SK-N-SH (cell line): ENCODE results near the gene TET1. TPM values are rescaled to one million over a fixed set of nuclear protein-coding genes. Genes with fewer than 3 reads are reported as not detected.
A peak's percentile ranks its signal among the peaks of the same experiment; 100 is the strongest.

Experiments
- CTCF ChIA-PET: fragments of 300-600, 350-600 bp; formaldehyde crosslinking; extraction: SDS; loops from one replicate; lab custom pipeline; 2021; lab: Yijun Ruan, JAX
- POLR2A ChIA-PET: fragments of 350-600 bp; sonication (Branson Sonifier 250); formaldehyde crosslinking; extraction: SDS; loops from one replicate; lab custom pipeline; 2020; ENCODE audit warnings: antibody characterized with exemption, inconsistent platforms; lab: Yijun Ruan, JAX
- DNase-seq: peaks from one replicate; pipeline ENCODE4 v3.0.0; 2012
- H2AFZ ChIP-seq: fragments of 200-600 bp; sonication (generic); 2 replicates; pipeline ENCODE4 v1.8.1; 2016; ENCODE audit warnings: antibody characterized with exemption, mild to moderate bottlenecking, low read depth
- H3F3A ChIP-seq: fragments of 200-600 bp; sonication (generic); replicated peaks from 2 replicates; pipeline ENCODE3; 2016; ENCODE audit warnings: antibody characterized with exemption, mild to moderate bottlenecking; ENCODE audit not compliant: insufficient read depth
- H3K27ac ChIP-seq, 2 experiments: fragments of 200-500 bp in 1 of 2; fragments of 200-600 bp in 1 of 2; sonication (Bioruptor generic) in 1 of 2; sonication (generic), shearing (Covaris generic) in 1 of 2; 2 replicates each; pipeline versions ENCODE4 v1.5.1 to v1.6.1; 2014 to 2016; ENCODE audit warnings: low read depth in 2 of 2, inconsistent platforms in 1 of 2, low read length in 1 of 2, mild to moderate bottlenecking in 1 of 2, mixed read lengths in 1 of 2
- H3K27me3 ChIP-seq: fragments of 200-600 bp; sonication (generic), shearing (Covaris generic); 2 replicates; pipeline ENCODE4 v1.6.1; 2016; ENCODE audit warnings: mixed run types; ENCODE audit not compliant: insufficient read depth
- H3K36me3 ChIP-seq, 2 experiments: fragments of 200-500 bp in 1 of 2; fragments of 200-600 bp in 1 of 2; sonication (Bioruptor generic) in 1 of 2; sonication (generic) in 1 of 2; replicated peaks in 1 of 2; 2 replicates each; pipeline versions ENCODE3 to v1.5.1; 2014 to 2016; ENCODE audit warnings: low read length in 1 of 2, mild to moderate bottlenecking in 1 of 2; ENCODE audit not compliant: insufficient read depth in 2 of 2, control insufficient read depth in 1 of 2
- H3K4me1 ChIP-seq, 2 experiments: fragments of 200-500 bp in 1 of 2; fragments of 200-600 bp in 1 of 2; sonication (Bioruptor generic) in 1 of 2; sonication (generic), shearing (Covaris generic) in 1 of 2; 2 replicates each; pipeline versions ENCODE4 v1.5.1 to v1.6.1; 2014 to 2016; ENCODE audit warnings: low read depth in 1 of 2, low read length in 1 of 2, mixed run types in 1 of 2; ENCODE audit not compliant: insufficient read depth in 2 of 2, control insufficient read depth in 1 of 2
- H3K4me2 ChIP-seq: fragments of 200-600 bp; sonication (generic), shearing (Covaris generic); 2 replicates; pipeline ENCODE4 v1.6.1; 2017; ENCODE audit warnings: mixed run types
- H3K4me3 ChIP-seq, 2 experiments: fragments of 200-500 bp in 1 of 2; fragments of 200-600 bp in 1 of 2; sonication (Bioruptor generic) in 1 of 2; sonication (generic), shearing (Covaris generic) in 1 of 2; 2 replicates each; pipeline versions ENCODE4 v1.5.1 to v1.8.1; 2014 to 2016; ENCODE audit warnings: low read depth in 2 of 2, inconsistent platforms in 1 of 2, low read length in 1 of 2, mild to moderate bottlenecking in 1 of 2, mixed read lengths in 1 of 2, moderate library complexity in 1 of 2
- H3K79me2 ChIP-seq: fragments of 200-600 bp; sonication (generic); 2 replicates; pipeline ENCODE4 v1.8.1; 2017; ENCODE audit warnings: mild to moderate bottlenecking; ENCODE audit not compliant: insufficient read depth
- H3K9ac ChIP-seq: fragments of 200-600 bp; sonication (generic); 2 replicates; pipeline ENCODE4 v1.6.1; 2017; ENCODE audit warnings: mixed run types
- H3K9me2 ChIP-seq: fragments of 200-600 bp; sonication (generic); 2 replicates; pipeline ENCODE4 v1.6.1; 2017; ENCODE audit warnings: mixed run types
- H3K9me3 ChIP-seq: fragments of 200-600 bp; sonication (generic); 2 replicates; pipeline ENCODE4 v1.6.1; 2017; ENCODE audit warnings: mixed run types, mild to moderate bottlenecking, moderate library complexity
- H4K20me1 ChIP-seq: fragments of 200-600 bp; sonication (generic); 2 replicates; pipeline ENCODE4 v1.6.1; 2017; ENCODE audit warnings: mild to moderate bottlenecking, mixed run types; ENCODE audit not compliant: insufficient read depth
- ELF1 ChIP-seq: IDR thresholded peaks from 2 replicates; pipeline ENCODE4 v1.4.0; 2012
- EP300 ChIP-seq, 2 experiments: IDR thresholded peaks; 2 replicates each; pipeline versions ENCODE4 v1.4.0 to v1.6.1; 2012; ENCODE audit warnings: borderline replicate concordance in 1 of 2, low read depth in 1 of 2, low read length in 1 of 2
- FOSL2 ChIP-seq: IDR thresholded peaks from 2 replicates; pipeline ENCODE4 v1.4.0; 2012; ENCODE audit warnings: low read depth, mild to moderate bottlenecking, moderate library complexity, borderline replicate concordance
- GATA2 ChIP-seq: sonication (generic); formaldehyde crosslinking; IDR thresholded peaks from 2 replicates; pipeline ENCODE4 v1.5.0; 2020; ENCODE audit warnings: mild to moderate bottlenecking, missing genetic modification reagents
- JUND ChIP-seq: IDR thresholded peaks from 2 replicates; pipeline ENCODE4 v1.4.0; 2012
- MXI1 ChIP-seq: IDR thresholded peaks from 2 replicates; pipeline ENCODE4 v1.6.1; 2012; ENCODE audit warnings: mild to moderate bottlenecking, low read depth, low read length, improper control_type of control experiment
- NFIC ChIP-seq: IDR thresholded peaks from 2 replicates; pipeline ENCODE4 v1.4.0; 2012; ENCODE audit warnings: borderline replicate concordance
- NRF1 ChIP-seq: IDR thresholded peaks from 2 replicates; pipeline ENCODE4 v1.6.1; 2012; ENCODE audit warnings: low read depth, mild to moderate bottlenecking, low read length
- POLR2AphosphoS5 ChIP-seq: IDR thresholded peaks from 2 replicates; pipeline ENCODE4 v1.6.1; 2012; ENCODE audit warnings: low read depth, low read length
- RXRA ChIP-seq: IDR thresholded peaks from 2 replicates; pipeline ENCODE4 v1.4.0; 2012; ENCODE audit warnings: low read depth, mild to moderate bottlenecking, borderline replicate concordance
- SIN3A ChIP-seq: IDR thresholded peaks from 2 replicates; pipeline ENCODE4 v1.6.1; 2012; ENCODE audit warnings: low read depth, mild to moderate bottlenecking, low read length, moderate library complexity, borderline replicate concordance
- SMC3 ChIP-seq: IDR thresholded peaks from 2 replicates; pipeline ENCODE4 v1.6.1; 2012; ENCODE audit warnings: low read depth, low read length, improper control_type of control experiment
- TCF12 ChIP-seq: IDR thresholded peaks from 2 replicates; pipeline ENCODE4 v1.4.0; 2012
- YY1 ChIP-seq: IDR thresholded peaks from 2 replicates; pipeline ENCODE4 v1.4.0; 2012; ENCODE audit warnings: low read depth, mild to moderate bottlenecking
- WGBS: methylation state at CpG from one replicate; pipeline ENCODE4 v1.1.6; 2017; ENCODE audit warnings: low lambda C conversion rate; 5-methylcytosine and 5-hydroxymethylcytosine counted together
- polyA plus RNA-seq, 3 experiments: library from polyadenylated mRNA; depleted of rRNA; stranded (reverse); fragments of >200 nt; gene quantifications; 2 replicates each; pipeline ENCODE4 v1.2.3, GENCODE V29; 2012
- TF ChIP-seq, protein P1 (sequence below): fragments of 200-600 bp; sonication (generic); IDR thresholded peaks from 2 replicates; pipeline ENCODE4 v1.6.1; 2017; ENCODE audit warnings: antibody characterized with exemption, mild to moderate bottlenecking, moderate library complexity
- TF ChIP-seq, protein P2 (sequence below): IDR thresholded peaks from 2 replicates; pipeline ENCODE4; 2012

TET1 gene
- polyA plus RNA-seq, 1 of the 3 experiments (the other 2 are of a cell fraction), result 0.38 TPM

DNA sequence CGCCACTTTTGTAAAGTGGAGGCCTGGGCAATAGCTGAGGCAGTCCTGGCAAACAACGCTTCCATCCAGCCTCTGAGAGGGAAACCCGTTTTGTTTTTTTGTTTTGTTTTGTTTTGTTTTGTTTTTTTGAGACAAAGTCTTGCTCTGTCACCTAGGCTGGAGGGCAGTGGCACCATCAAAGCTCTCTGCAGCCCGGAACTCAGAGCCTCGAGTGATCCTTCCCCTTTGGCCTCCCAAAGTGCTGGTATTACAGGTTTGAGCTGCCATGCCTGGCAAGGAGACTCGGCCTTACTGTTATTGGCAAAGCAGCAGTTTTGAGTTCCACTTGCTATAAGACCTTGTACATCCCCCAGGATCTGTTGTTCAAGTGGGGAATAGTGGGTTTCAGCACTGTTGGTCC, 22.3 kb upstream of the TET1 start (continued):
- TF ChIP-seq FOSL2 (no peak), SIN3A (no peak), RXRA (no peak)

DNA sequence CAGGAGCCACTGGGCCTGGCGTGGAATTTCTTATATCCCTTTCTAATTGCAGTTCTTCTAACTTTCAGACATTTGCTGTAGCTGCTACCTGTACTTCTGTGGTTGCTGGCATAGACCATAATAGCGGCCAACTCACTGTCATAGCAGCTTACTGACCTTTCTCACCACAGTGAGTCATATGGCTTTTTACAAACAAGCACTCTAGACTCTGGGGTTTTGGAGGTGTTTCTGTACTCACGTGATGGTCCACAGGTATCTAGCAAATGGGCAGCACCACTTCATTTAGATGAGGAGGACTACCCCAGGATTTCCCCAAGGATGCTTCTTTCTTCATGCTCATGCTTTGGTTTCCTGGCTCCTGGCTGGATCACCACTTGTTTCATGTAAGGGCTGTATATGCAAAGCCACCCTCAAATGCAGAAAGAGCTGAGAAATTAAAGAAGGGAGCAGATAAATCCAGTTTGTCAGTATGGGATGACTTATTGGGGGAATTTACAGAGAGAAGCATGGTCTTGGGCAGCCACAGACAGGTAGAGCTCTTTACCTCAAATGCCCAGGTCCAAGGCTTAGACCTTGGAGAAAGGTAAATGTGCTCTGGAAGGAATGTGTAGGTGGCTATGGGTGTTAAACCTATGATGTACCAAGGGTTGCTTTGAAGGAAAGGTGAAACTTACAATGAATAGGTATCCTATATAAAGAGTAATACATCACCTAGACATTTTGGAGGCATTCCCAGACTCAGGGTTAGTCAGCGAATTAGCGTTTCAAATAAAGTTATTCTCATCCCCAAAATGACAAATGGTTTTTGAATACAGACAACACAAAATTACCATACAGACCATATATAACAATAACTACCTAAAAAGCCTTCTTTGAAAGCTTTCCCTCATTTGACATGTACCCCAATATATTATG, 16.9 kb upstream of the TET1 start:
- no peaks in the 10 kb centered on the region for H3K9me2 ChIP-seq
- no peaks in the 10 kb centered on the region for H3K79me2 ChIP-seq
- POLR2A ChIA-PET, result no interaction called here
- 27% methylated on average over 5 of the region's 5 CpGs for whole genome bisulfite sequencing
- H3K27ac ChIP-seq, result no peak overlapping the region
- no peak for DNase-seq
- no peaks in the 10 kb centered on the region for H3F3A ChIP-seq
- no peak overlapping the region for H3K9ac ChIP-seq
- H3K4me3 ChIP-seq, result no peak overlapping the region
- no peaks in the 10 kb centered on the region for H3K27me3 ChIP-seq
- no peaks in the 10 kb centered on the region for H3K36me3 ChIP-seq
- CTCF ChIA-PET, result interaction anchor here (1.0 to 3.0 kb wide), 2 partner anchors 7 to 9 kb away, joined by 3 to 14 read pairs; no protein-coding TSS in a partner anchor
- no peaks in the 10 kb centered on the region for H3K9me3 ChIP-seq
- peak overlapping the region; percentile 5; the same call in 1 of the 2 replicates for H3K4me2 ChIP-seq
- no peak overlapping the region for H2AFZ ChIP-seq
- TF ChIP-seq MXI1 (no peak), JUND (peak; percentile 43), GATA2 (no peak), SMC3 (no peak), NRF1 (no peak), SIN3A (no peak), POLR2AphosphoS5 (no peak), EP300 (IDR thresholded peaks at IDR 0.05; ENCODE audit: borderline replicate concordance in 1 of 2, low read depth in 1 of 2, low read length in 1 of 2) (no peak; a peak in 1 of 4 replicates), YY1 (no peak), FOSL2 (peak; percentile 70; the same call in 1 of the 2 replicates), ELF1 (no peak), TCF12 (peak; percentile 10; the same call in 1 of the 2 replicates), NFIC (peak; percentile 73)
- TF ChIP-seq, protein P1, sequence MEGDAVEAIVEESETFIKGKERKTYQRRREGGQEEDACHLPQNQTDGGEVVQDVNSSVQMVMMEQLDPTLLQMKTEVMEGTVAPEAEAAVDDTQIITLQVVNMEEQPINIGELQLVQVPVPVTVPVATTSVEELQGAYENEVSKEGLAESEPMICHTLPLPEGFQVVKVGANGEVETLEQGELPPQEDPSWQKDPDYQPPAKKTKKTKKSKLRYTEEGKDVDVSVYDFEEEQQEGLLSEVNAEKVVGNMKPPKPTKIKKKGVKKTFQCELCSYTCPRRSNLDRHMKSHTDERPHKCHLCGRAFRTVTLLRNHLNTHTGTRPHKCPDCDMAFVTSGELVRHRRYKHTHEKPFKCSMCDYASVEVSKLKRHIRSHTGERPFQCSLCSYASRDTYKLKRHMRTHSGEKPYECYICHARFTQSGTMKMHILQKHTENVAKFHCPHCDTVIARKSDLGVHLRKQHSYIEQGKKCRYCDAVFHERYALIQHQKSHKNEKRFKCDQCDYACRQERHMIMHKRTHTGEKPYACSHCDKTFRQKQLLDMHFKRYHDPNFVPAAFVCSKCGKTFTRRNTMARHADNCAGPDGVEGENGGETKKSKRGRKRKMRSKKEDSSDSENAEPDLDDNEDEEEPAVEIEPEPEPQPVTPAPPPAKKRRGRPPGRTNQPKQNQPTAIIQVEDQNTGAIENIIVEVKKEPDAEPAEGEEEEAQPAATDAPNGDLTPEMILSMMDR, result no peak
- TF ChIP-seq, protein P2, sequence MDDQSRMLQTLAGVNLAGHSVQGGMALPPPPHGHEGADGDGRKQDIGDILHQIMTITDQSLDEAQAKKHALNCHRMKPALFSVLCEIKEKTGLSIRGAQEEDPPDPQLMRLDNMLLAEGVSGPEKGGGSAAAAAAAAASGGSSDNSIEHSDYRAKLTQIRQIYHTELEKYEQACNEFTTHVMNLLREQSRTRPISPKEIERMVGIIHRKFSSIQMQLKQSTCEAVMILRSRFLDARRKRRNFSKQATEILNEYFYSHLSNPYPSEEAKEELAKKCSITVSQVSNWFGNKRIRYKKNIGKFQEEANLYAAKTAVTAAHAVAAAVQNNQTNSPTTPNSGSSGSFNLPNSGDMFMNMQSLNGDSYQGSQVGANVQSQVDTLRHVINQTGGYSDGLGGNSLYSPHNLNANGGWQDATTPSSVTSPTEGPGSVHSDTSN, result peak; percentile 93
- no peaks in the 10 kb centered on the region for H4K20me1 ChIP-seq
- no peaks in the 10 kb centered on the region for H3K4me1 ChIP-seq
